ENCODE results near the gene MEGF11. TPM values are rescaled to one million over a fixed set of nuclear protein-coding genes. Genes with fewer than 3 reads are reported as not detected.

The MEGF11 gene
- total RNA-seq, 6 experiments from 2014 or later = not detected

DNA sequence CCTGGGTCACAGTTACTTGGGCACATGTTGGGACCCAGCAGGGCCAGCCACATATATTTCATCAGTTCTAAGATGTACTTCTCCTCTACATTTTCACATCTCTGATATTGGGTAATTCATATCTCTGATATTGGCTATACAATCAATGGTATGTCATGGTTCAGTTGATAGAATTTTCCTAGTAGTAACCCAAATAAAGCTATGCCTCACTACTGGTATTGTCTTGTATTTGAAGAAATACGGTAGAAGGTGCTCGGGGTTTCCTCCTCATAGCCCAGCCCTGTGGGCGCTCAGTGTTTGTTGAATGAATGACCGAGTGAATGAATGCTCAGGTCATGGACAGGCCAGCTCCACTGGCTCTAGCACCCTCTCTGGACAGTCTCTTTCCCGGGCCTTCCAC, 290.2 kb downstream of the MEGF11 start:
- no peaks in the 10 kb centered on the region for H3K4me1 Mint-ChIP-seq (ENCODE audit: low read depth)
- H3K27me3 Mint-ChIP-seq (ENCODE audit: insufficient read depth) = peaks cover 45% of the 10 kb centered on the region
- H3K4me3 Mint-ChIP-seq = no peak overlapping the region
- H3K9me3 Mint-ChIP-seq = no peaks in the 10 kb centered on the region
- no peaks in the 10 kb centered on the region for H3K36me3 Mint-ChIP-seq (ENCODE audit: low read depth)
- TF ChIP-seq, protein P1, sequence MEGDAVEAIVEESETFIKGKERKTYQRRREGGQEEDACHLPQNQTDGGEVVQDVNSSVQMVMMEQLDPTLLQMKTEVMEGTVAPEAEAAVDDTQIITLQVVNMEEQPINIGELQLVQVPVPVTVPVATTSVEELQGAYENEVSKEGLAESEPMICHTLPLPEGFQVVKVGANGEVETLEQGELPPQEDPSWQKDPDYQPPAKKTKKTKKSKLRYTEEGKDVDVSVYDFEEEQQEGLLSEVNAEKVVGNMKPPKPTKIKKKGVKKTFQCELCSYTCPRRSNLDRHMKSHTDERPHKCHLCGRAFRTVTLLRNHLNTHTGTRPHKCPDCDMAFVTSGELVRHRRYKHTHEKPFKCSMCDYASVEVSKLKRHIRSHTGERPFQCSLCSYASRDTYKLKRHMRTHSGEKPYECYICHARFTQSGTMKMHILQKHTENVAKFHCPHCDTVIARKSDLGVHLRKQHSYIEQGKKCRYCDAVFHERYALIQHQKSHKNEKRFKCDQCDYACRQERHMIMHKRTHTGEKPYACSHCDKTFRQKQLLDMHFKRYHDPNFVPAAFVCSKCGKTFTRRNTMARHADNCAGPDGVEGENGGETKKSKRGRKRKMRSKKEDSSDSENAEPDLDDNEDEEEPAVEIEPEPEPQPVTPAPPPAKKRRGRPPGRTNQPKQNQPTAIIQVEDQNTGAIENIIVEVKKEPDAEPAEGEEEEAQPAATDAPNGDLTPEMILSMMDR (IDR thresholded peaks at IDR 0.05) = no peak
- no peak overlapping the region for H3K27ac Mint-ChIP-seq
- no peak for DNase-seq

DNA sequence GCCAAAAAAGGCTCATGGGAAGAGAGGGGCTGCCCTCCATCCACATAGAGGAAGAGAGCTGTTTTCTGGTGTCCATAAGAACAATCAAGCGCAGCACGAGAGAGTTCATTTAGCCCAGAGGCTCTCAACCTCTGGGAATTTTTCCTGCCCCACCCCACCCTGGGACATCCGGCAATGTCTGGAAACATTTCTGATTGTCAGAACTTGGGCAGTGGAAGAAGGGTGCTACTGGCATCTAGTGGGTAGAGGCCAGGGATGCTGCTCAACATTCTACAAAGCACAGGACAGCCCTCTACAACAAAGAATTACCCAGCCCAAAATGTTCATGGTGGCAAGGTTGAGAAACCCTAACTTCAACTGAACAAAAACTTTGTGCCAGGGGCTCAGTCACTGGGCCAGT, 291.4 kb downstream of the MEGF11 start:
- Mint-ChIP-seq H3K27me3 (ENCODE audit: insufficient read depth) (peaks cover 57% of the 10 kb centered on the region), H3K4me3 (no peak overlapping the region), H3K9me3 (no peaks in the 10 kb centered on the region), H3K27ac (no peak overlapping the region), H3K4me1 (ENCODE audit: low read depth) (no peaks in the 10 kb centered on the region), H3K36me3 (ENCODE audit: low read depth) (no peaks in the 10 kb centered on the region)
- TF ChIP-seq, protein P1 (IDR thresholded peaks at IDR 0.05) = no peak
- no peak for DNase-seq

DNA sequence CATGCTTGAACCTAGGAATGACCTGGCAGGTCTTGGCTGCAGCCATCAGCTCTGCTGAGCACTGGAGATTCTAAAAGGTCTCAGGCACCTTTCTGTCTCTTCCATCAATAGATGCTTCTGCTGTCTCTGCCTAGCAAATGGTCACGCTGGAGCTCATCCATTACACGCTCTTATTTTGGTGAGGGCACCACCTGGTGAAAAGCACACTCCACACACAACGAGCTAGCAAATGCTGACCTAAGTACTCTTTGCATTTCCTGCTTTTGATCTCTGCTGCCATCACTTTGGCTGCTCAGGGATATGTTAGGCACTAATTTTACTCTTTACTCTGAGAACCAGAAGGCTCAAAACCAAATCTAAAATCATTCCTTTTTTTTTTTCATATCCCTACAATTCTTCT, 293.0 kb downstream of the MEGF11 start:
- Mint-ChIP-seq H3K4me3 (no peak overlapping the region), H3K27ac (no peak overlapping the region), H3K4me1 (ENCODE audit: low read depth) (no peaks in the 10 kb centered on the region), H3K36me3 (ENCODE audit: low read depth) (no peaks in the 10 kb centered on the region), H3K27me3 (ENCODE audit: insufficient read depth) (peaks cover 55% of the 10 kb centered on the region), H3K9me3 (no peaks in the 10 kb centered on the region)
- TF ChIP-seq, protein P1 (IDR thresholded peaks at IDR 0.05) = no peak
- no peak for DNase-seq

DNA sequence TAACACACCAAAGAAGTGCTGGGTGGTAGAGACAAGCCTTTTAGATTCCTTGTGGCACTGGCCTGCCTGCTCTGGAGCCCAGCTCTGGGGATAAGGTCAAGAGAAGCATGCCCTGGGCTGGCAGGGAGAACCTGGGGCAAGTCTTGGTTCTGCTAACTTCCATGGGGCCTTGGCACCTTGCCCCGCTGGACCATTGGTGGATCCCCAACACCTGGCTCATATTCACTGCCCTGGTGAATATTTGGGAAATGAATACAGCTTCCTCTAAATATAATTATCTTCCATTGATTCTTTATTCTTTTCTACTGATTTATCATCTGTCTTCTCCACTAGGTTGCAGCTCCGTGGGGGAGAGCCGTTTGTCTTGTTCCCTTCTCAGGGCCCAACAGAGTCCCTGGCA, 294.7 kb downstream of the MEGF11 start:
- Mint-ChIP-seq H3K4me3 (no peak overlapping the region), H3K27me3 (ENCODE audit: insufficient read depth) (peaks cover 51% of the 10 kb centered on the region), H3K27ac (no peak overlapping the region), H3K9me3 (no peaks in the 10 kb centered on the region), H3K36me3 (ENCODE audit: low read depth) (no peaks in the 10 kb centered on the region), H3K4me1 (ENCODE audit: low read depth) (0 out of 2 replicates have a peak, but pooled peaks cover 4% of the 10 kb centered on the region)
- TF ChIP-seq, protein P1 (IDR thresholded peaks at IDR 0.05) = no peak
- no peak for DNase-seq

DNA sequence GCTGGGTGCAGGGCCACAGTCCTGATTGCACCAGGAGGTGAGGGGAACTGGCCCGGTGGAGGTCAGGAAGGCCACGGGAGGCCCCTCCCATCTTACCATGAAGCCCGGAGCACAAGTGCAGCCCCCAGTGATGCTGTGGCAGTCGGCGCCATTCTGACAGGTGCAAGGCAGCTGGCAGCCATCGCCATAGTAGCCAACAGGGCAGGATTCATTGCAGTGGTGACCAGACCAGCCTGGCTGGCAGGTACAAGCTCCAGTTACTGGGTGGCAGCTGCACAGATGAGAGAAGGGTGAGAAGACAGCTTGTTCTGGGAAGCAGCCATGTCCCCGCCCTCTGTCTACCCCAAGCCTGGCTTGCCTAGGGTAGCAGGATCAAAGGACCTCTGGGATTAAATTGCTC, 296.1 kb downstream of the MEGF11 start:
- Mint-ChIP-seq H3K4me3 (no peak overlapping the region), H3K27ac (no peak overlapping the region), H3K9me3 (no peaks in the 10 kb centered on the region), H3K36me3 (ENCODE audit: low read depth) (no peaks in the 10 kb centered on the region), H3K27me3 (ENCODE audit: insufficient read depth) (peaks cover 38% of the 10 kb centered on the region), H3K4me1 (ENCODE audit: low read depth) (0 out of 2 replicates have a peak, but pooled peaks cover 4% of the 10 kb centered on the region)
- TF ChIP-seq, protein P1 (IDR thresholded peaks at IDR 0.05) = no peak
- DNase-seq = no peak

DNA sequence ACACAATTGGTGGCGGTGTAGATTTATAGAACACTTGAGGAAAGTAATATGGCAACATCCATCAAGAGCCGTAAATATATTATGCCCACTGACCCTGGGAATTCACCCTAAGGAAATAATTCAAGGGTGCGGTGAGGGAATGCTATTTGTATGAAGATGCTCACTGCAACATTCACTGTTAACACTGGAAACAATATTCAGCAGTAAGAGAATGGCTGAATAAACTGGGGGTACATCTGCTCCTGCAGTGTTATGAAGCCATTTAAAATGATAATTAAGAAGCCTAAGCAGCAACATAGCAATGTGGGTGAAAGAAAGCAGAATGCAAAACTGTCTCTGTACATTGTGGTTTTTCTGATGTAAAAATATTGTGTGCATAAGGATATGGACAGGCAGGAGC, 296.7 kb downstream of the MEGF11 start:
- TF ChIP-seq, protein P1 (IDR thresholded peaks at IDR 0.05) = no peak
- H3K4me1 Mint-ChIP-seq (ENCODE audit: low read depth) = 0 out of 2 replicates have a peak, but pooled peaks cover 4% of the 10 kb centered on the region
- H3K9me3 Mint-ChIP-seq = no peaks in the 10 kb centered on the region
- DNase-seq = no peak
- no peak overlapping the region for H3K4me3 Mint-ChIP-seq
- no peak overlapping the region for H3K27ac Mint-ChIP-seq
- peaks cover 33% of the 10 kb centered on the region for H3K27me3 Mint-ChIP-seq (ENCODE audit: insufficient read depth)
- no peaks in the 10 kb centered on the region for H3K36me3 Mint-ChIP-seq (ENCODE audit: low read depth)

Measured in HFFc6 (cell line).